ENCODE data around the gene BAD. TPM values are rescaled to one million over a fixed set of nuclear protein-coding genes. Genes with fewer than 3 reads are reported as not detected.
"Not testable (repeated sequence)": the region's sequence is repeated elsewhere in the genome, so short reads cannot be mapped to it uniquely, and the experiment has no call there.

BAD gene
- 43.7 TPM for polyA plus RNA-seq (2013, experiment 1 of 4)
- polyA plus RNA-seq (2013, experiment 2 of 4) = 45.6 TPM
- 38.7 TPM for polyA plus RNA-seq (2013, experiment 3 of 4)
- 41.5 TPM for polyA plus RNA-seq (2013, experiment 4 of 4)

DNA sequence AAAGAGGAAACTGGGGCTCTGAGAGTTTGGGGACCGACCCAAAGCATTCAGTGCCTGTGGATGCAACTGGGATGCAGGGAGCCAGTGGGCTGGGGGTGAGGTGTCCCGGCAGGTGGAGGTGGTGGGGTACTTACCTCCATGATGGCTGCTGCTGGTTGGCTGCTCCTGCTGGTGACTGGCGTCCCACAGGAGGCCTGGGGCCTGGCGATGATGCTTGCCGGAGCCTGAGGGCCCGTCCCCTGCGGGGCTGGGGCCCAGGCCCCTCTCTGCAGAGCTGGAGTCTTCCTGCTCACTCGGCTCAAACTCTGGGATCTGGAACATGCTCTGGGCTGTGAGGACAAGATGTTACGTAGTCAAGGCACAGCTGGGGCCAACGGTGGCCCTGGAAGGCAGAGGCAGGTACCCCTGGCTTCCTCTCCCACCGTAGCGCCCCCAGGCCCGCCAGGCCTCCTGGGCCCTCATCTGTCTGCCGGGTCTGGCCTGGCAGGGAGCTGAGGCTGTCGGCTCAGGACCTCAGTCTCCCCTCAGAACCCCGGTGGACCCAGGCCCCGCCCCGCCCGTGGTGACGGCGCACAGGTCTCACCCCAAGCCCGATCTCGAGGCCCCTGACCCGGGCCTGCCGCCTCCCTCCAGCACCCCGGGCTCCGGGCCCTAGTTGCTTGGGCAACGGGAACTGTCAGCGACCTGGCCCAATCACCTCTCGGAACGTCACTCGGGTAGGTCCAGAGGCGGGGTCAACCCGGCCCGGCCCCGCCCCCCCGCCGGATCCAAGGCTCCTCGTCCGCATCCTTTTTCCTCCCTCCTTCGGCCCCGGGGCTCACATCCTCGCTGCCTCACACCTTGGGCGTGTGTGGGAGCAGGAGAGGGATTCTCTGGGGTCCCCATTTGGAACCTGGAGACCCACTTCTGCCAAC lies at the start of gene BAD:
Gene BAD, minus strand, starts transcription at position 618 of the 914 bp plus-strand sequence. Its CDS starts 297 bp downstream, at position 321.
- Histone ChIP-seq H3K9me3 (ENCODE audit: control insufficient read depth, low read length) (no peaks in the 10 kb centered on the region), H3K27me3 (ENCODE audit: control insufficient read depth, insufficient read depth, low read length, poor library complexity, severe bottlenecking) (peaks cover 4% of the 10 kb centered on the region), H3K4me1 (ENCODE audit: control insufficient read depth, insufficient read depth, low read length) (peaks cover 4% of the 10 kb centered on the region), H3K27ac (ENCODE audit: insufficient read depth, low read depth, low read length, poor library complexity, severe bottlenecking) (peak within 1 kb of the TSS; percentile 80), H3K36me3 (ENCODE audit: control insufficient read depth, insufficient read depth, low read length) (no peaks in the 10 kb centered on the region), H3K4me3 (ENCODE audit: insufficient read depth, low read depth, low read length) (peak within 1 kb of the TSS; percentile 86)
- 11 to 12% methylated on average over 44 of the region's 44 CpGs for WGBS, 2 experiments

DNA sequence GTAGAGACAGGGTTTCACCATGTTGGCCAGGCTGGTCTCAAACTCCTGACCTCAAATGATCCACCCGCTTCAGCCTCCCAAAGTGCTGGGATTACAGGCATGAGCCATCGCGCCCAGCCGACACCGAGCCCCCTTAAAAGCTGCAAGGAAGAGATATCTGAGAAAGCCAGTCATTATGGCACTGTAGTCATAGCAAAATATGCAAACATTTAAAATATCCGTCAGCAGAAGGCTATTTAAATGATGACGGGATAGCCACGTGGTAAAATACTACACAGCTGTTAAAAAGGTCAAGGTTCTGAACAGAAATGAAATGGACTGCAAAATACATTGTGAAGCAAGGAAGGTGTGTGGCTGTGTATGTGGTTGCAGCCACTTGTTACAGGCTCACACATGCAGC lies 49.1 kb upstream of the BAD start:
- Histone ChIP-seq H3K4me3 (ENCODE audit: insufficient read depth, low read depth, low read length) (no peak overlapping the region), H3K4me1 (ENCODE audit: control insufficient read depth, insufficient read depth, low read length) (no peaks in the 10 kb centered on the region), H3K27ac (ENCODE audit: insufficient read depth, low read depth, low read length, poor library complexity, severe bottlenecking) (no peak overlapping the region), H3K9me3 (ENCODE audit: control insufficient read depth, low read length) (no peaks in the 10 kb centered on the region), H3K27me3 (ENCODE audit: control insufficient read depth, insufficient read depth, low read length, poor library complexity, severe bottlenecking) (no peaks in the 10 kb centered on the region), H3K36me3 (ENCODE audit: control insufficient read depth, insufficient read depth, low read length) (no peaks in the 10 kb centered on the region)
- WGBS, 2 experiments = 95 to 96% methylated on average over 8 of the region's 8 CpGs

DNA sequence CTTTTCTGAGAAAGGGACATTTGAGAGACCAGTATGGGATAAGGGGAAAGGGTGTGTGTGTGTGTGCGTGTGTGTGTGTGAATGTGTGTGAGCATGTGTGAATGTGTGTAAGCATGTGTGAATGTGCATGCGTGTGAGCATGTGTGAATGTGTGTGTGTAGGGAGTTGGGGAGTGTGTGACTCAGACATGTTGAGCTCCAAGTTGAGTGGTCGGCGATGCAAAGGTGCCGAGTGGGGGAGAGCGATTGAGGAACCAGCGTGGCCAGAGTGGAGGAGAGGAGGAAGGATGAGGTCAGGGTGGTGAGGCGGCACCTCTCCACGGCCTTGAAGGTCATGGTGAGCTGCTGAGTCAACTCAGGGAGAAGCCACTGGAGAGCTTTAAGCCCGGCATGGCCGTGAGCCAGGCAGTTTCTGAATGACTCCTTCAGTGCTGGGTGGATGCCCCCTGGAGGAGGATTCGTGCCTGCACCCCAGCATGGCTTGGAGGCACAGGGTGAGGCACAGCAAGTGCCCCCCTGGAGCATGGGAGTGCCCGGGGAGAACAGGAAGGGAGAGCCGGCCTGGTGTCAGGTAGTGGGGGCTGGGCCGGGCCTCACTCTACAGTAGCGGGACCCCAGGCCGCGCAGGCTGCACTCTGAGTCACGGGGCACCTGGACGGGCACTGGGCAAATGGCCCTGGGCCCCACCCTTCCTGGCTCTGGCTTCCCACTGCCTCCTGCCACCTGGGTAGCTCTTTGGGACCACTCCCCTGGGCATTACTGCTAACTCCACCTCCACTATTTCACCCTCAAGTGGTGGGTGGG lies 47.3 kb upstream of the BAD start:
- H3K27me3 ChIP-seq (ENCODE audit: control insufficient read depth, insufficient read depth, low read length, poor library complexity, severe bottlenecking) = no peaks in the 10 kb centered on the region
- no peaks in the 10 kb centered on the region for H3K4me1 ChIP-seq (ENCODE audit: control insufficient read depth, insufficient read depth, low read length)
- no peaks in the 10 kb centered on the region for H3K36me3 ChIP-seq (ENCODE audit: control insufficient read depth, insufficient read depth, low read length)
- H3K9me3 ChIP-seq (ENCODE audit: control insufficient read depth, low read length) = no peaks in the 10 kb centered on the region
- H3K4me3 ChIP-seq (ENCODE audit: insufficient read depth, low read depth, low read length) = no peak overlapping the region
- H3K27ac ChIP-seq (ENCODE audit: insufficient read depth, low read depth, low read length, poor library complexity, severe bottlenecking) = no peak overlapping the region
- 80 to 83% methylated on average over 20 of the region's 20 CpGs for WGBS, 2 experiments

GRCh38 chr11:64330888-64331287 lies 46.4 kb upstream of the BAD start:
- 74 to 78% methylated on average over 11 of the region's 11 CpGs for WGBS, 2 experiments
- Histone ChIP-seq H3K9me3 (ENCODE audit: control insufficient read depth, low read length) (no peaks in the 10 kb centered on the region), H3K27me3 (ENCODE audit: control insufficient read depth, insufficient read depth, low read length, poor library complexity, severe bottlenecking) (no peaks in the 10 kb centered on the region)

DNA sequence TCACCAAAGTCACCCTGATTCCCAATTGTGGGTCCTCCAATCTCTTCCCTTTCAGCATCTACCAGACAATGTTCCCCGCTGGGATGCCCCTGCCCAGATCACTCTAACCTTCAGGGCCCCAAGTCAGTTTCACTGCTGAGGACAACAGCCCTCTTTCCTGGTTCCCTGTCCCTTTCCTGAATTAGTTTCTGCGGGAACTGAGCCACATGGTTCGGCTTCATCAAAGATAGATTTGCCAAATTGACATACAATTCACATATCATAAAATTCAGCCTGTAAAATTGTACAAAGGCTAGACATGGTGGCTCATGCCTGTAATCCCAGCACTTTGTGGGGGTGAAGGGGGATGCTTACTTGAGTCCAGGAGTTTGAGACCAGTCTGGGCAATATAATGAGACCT lies 43.5 kb upstream of the BAD start:
- Histone ChIP-seq H3K27ac (ENCODE audit: insufficient read depth, low read depth, low read length, poor library complexity, severe bottlenecking) (no peak overlapping the region), H3K9me3 (ENCODE audit: control insufficient read depth, low read length) (no peaks in the 10 kb centered on the region), H3K36me3 (ENCODE audit: control insufficient read depth, insufficient read depth, low read length) (no peaks in the 10 kb centered on the region), H3K4me3 (ENCODE audit: insufficient read depth, low read depth, low read length) (no peak overlapping the region), H3K27me3 (ENCODE audit: control insufficient read depth, insufficient read depth, low read length, poor library complexity, severe bottlenecking) (no peaks in the 10 kb centered on the region), H3K4me1 (ENCODE audit: control insufficient read depth, insufficient read depth, low read length) (no peaks in the 10 kb centered on the region)
- 88% methylated on average over 3 of the region's 3 CpGs for WGBS, 2 experiments

More at GRCh38 chr11:64330888-64331287, 46.4 kb upstream of the BAD start:
- H3K36me3 ChIP-seq (ENCODE audit: control insufficient read depth, insufficient read depth, low read length) = no peaks in the 10 kb centered on the region
- H3K4me3 ChIP-seq (ENCODE audit: insufficient read depth, low read depth, low read length) = no peak overlapping the region
- H3K27ac ChIP-seq (ENCODE audit: insufficient read depth, low read depth, low read length, poor library complexity, severe bottlenecking) = no peak overlapping the region
- H3K4me1 ChIP-seq (ENCODE audit: control insufficient read depth, insufficient read depth, low read length) = no peaks in the 10 kb centered on the region

DNA sequence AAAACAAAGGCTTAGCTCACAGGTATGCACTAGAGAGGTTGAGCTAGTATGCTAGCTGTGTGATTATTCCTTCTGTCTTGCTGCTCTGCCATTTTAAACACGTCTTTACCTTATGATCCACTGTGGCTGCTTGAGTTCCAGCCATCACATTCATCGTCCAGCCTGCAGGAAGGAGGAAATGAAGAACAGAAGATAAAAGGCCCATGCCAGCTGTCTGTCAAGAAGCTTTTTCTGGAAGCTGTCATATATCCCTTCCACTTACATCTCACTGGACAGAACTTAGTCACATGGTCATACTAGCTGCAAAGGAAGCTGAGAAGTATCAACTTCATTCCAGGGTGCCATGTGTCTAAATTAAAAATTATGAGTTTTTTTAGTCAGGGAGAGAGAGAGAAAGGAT lies 42.9 kb upstream of the BAD start:
- Histone ChIP-seq H3K4me1 (ENCODE audit: control insufficient read depth, insufficient read depth, low read length) (no peaks in the 10 kb centered on the region), H3K36me3 (ENCODE audit: control insufficient read depth, insufficient read depth, low read length) (no peaks in the 10 kb centered on the region), H3K9me3 (ENCODE audit: control insufficient read depth, low read length) (no peaks in the 10 kb centered on the region), H3K4me3 (ENCODE audit: insufficient read depth, low read depth, low read length) (no peak overlapping the region), H3K27ac (ENCODE audit: insufficient read depth, low read depth, low read length, poor library complexity, severe bottlenecking) (no peak overlapping the region), H3K27me3 (ENCODE audit: control insufficient read depth, insufficient read depth, low read length, poor library complexity, severe bottlenecking) (no peaks in the 10 kb centered on the region)
- WGBS, 2 experiments = 92 to 95% methylated on average over 2 of the region's 2 CpGs

GRCh38 chr11:64324692-64325469 lies 40.4 kb upstream of the BAD start:
- Histone ChIP-seq H3K27ac (ENCODE audit: insufficient read depth, low read depth, low read length, poor library complexity, severe bottlenecking) (no peak overlapping the region), H3K36me3 (ENCODE audit: control insufficient read depth, insufficient read depth, low read length) (no peaks in the 10 kb centered on the region), H3K27me3 (ENCODE audit: control insufficient read depth, insufficient read depth, low read length, poor library complexity, severe bottlenecking) (no peaks in the 10 kb centered on the region), H3K9me3 (ENCODE audit: control insufficient read depth, low read length) (no peaks in the 10 kb centered on the region), H3K4me1 (ENCODE audit: control insufficient read depth, insufficient read depth, low read length) (no peaks in the 10 kb centered on the region), H3K4me3 (ENCODE audit: insufficient read depth, low read depth, low read length) (no peak overlapping the region)
- 83 to 90% methylated on average over 8 to 10 of the region's 11 CpGs for WGBS, 2 experiments

- 91% methylated on average over 4 of the region's 4 CpGs for WGBS, 2 experiments
- not testable (repeated sequence) for H3K4me1 ChIP-seq (ENCODE audit: control insufficient read depth, insufficient read depth, low read length); H3K36me3 ChIP-seq (ENCODE audit: control insufficient read depth, insufficient read depth, low read length); H3K27me3 ChIP-seq (ENCODE audit: control insufficient read depth, insufficient read depth, low read length, poor library complexity, severe bottlenecking); H3K9me3 ChIP-seq (ENCODE audit: control insufficient read depth, low read length); H3K4me3 ChIP-seq (ENCODE audit: insufficient read depth, low read depth, low read length); H3K27ac ChIP-seq (ENCODE audit: insufficient read depth, low read depth, low read length, poor library complexity, severe bottlenecking)
Measured at GRCh38 chr11:64323984-64324383, 39.5 kb upstream of the BAD start.

- WGBS, 2 experiments = 82 to 90% methylated on average over 5 of the region's 5 CpGs
- no peaks in the 10 kb centered on the region for H3K36me3 ChIP-seq (ENCODE audit: control insufficient read depth, insufficient read depth, low read length)
Measured at GRCh38 chr11:64323373-64323772, 38.9 kb upstream of the BAD start.

More at GRCh38 chr11:64323373-64323772, 38.9 kb upstream of the BAD start:
- no peak overlapping the region for H3K4me3 ChIP-seq (ENCODE audit: insufficient read depth, low read depth, low read length)
- H3K9me3 ChIP-seq (ENCODE audit: control insufficient read depth, low read length) = no peaks in the 10 kb centered on the region
- H3K4me1 ChIP-seq (ENCODE audit: control insufficient read depth, insufficient read depth, low read length) = peaks cover 5% of the 10 kb centered on the region
- no peaks in the 10 kb centered on the region for H3K27me3 ChIP-seq (ENCODE audit: control insufficient read depth, insufficient read depth, low read length, poor library complexity, severe bottlenecking)
- H3K27ac ChIP-seq (ENCODE audit: insufficient read depth, low read depth, low read length, poor library complexity, severe bottlenecking) = no peak overlapping the region

Data from ectodermal cell (in vitro differentiated cells).